ENCODE results near the gene OTP.
A peak's percentile ranks its signal among the peaks of the same experiment; 100 is the strongest.
"Not testable (repeated sequence)": the region's sequence is repeated elsewhere in the genome, so short reads cannot be mapped to it uniquely, and the experiment has no call there.

The OTP gene

GRCh38 chr5:77623203-77623740 is 15.2 kb downstream of the OTP start:
- no CpG with 5 or more reads among the region's 2 CpGs for WGBS (ENCODE audit: extremely low coverage, insufficient coverage, low lambda C conversion rate)
- no peak overlapping the region for H2AK5ac ChIP-seq (ENCODE audit: low read length)
- H3K56ac ChIP-seq (ENCODE audit: low read length): no peak overlapping the region
- H3K18ac ChIP-seq (ENCODE audit: low read length): no peak overlapping the region
- no peaks in the 10 kb centered on the region for H3K36me3 ChIP-seq (ENCODE audit: control insufficient read depth, insufficient read depth, low read length)
- no peak overlapping the region for H2BK15ac ChIP-seq (replicated peaks; ENCODE audit: low read depth)
- no peak overlapping the region for H3K23ac ChIP-seq (ENCODE audit: low read length)
- no peak overlapping the region for H4K5ac ChIP-seq (ENCODE audit: low read length)
- peaks cover 20% of the 10 kb centered on the region for H3K27me3 ChIP-seq (ENCODE audit: insufficient read depth, low read length, poor library complexity)
- H2BK5ac ChIP-seq (ENCODE audit: low read length): no peak overlapping the region
- no peaks in the 10 kb centered on the region for H3K79me1 ChIP-seq (ENCODE audit: low read length)
- no peak for DNase-seq
- H3K4ac ChIP-seq (ENCODE audit: low read depth, low read length): no peak overlapping the region
- no peak overlapping the region for H3K4me3 ChIP-seq (ENCODE audit: low read length)
- H3K9ac ChIP-seq (ENCODE audit: low read length): no peak overlapping the region
- H3K4me1 ChIP-seq (ENCODE audit: control insufficient read depth, low read depth, low read length): no peaks in the 10 kb centered on the region
- H3K79me2 ChIP-seq (ENCODE audit: control insufficient read depth, insufficient read depth, low read length): no peaks in the 10 kb centered on the region
- no peak overlapping the region for H3K27ac ChIP-seq (ENCODE audit: low read depth, low read length)
- H4K8ac ChIP-seq (ENCODE audit: low read depth, low read length): no peak overlapping the region
- no peak overlapping the region for H2BK120ac ChIP-seq (ENCODE audit: low read depth, low read length)
- H3K4me2 ChIP-seq (ENCODE audit: low read length): no peak overlapping the region

GRCh38 chr5:77621440-77621839 is 17.1 kb downstream of the OTP start:
- no peak overlapping the region for H3K9ac ChIP-seq (ENCODE audit: low read length)
- H2BK5ac ChIP-seq (ENCODE audit: low read length): no peak overlapping the region
- WGBS (ENCODE audit: extremely low coverage, insufficient coverage, low lambda C conversion rate): no CpG with 5 or more reads among the region's 5 CpGs

GRCh38 chr5:77620405-77620804 is 18.1 kb downstream of the OTP start:
- Histone ChIP-seq H3K79me1 (ENCODE audit: low read length) (no peaks in the 10 kb centered on the region), H3K27ac (ENCODE audit: low read depth, low read length) (no peak overlapping the region), H3K23ac (ENCODE audit: low read length) (no peak overlapping the region), H2BK15ac (replicated peaks; ENCODE audit: low read depth) (no peak overlapping the region), H3K56ac (ENCODE audit: low read length) (no peak overlapping the region), H4K8ac (ENCODE audit: low read depth, low read length) (no peak overlapping the region), H4K5ac (ENCODE audit: low read length) (no peak overlapping the region), H2AK5ac (ENCODE audit: low read length) (no peak overlapping the region), H2BK5ac (ENCODE audit: low read length) (no peak overlapping the region), H3K4me3 (ENCODE audit: low read length) (no peak overlapping the region), H3K9ac (ENCODE audit: low read length) (no peak overlapping the region), H3K4me1 (ENCODE audit: control insufficient read depth, low read depth, low read length) (no peaks in the 10 kb centered on the region), H3K36me3 (ENCODE audit: control insufficient read depth, insufficient read depth, low read length) (no peaks in the 10 kb centered on the region), H3K18ac (ENCODE audit: low read length) (no peak overlapping the region), H3K79me2 (ENCODE audit: control insufficient read depth, insufficient read depth, low read length) (no peaks in the 10 kb centered on the region), H3K4me2 (ENCODE audit: low read length) (no peak overlapping the region), H3K27me3 (ENCODE audit: insufficient read depth, low read length, poor library complexity) (peaks cover 9% of the 10 kb centered on the region), H2BK120ac (ENCODE audit: low read depth, low read length) (no peak overlapping the region), H3K4ac (ENCODE audit: low read depth, low read length) (no peak overlapping the region)
- WGBS (ENCODE audit: extremely low coverage, insufficient coverage, low lambda C conversion rate): no CpG with 5 or more reads among the region's 4 CpGs
- peak; percentile 97 for DNase-seq

More at GRCh38 chr5:77621440-77621839, 17.1 kb downstream of the OTP start:
- Histone ChIP-seq H3K4me1 (ENCODE audit: control insufficient read depth, low read depth, low read length) (no peaks in the 10 kb centered on the region), H3K4ac (ENCODE audit: low read depth, low read length) (no peak overlapping the region), H3K79me1 (ENCODE audit: low read length) (no peaks in the 10 kb centered on the region), H3K36me3 (ENCODE audit: control insufficient read depth, insufficient read depth, low read length) (no peaks in the 10 kb centered on the region), H4K8ac (ENCODE audit: low read depth, low read length) (no peak overlapping the region), H3K4me3 (ENCODE audit: low read length) (no peak overlapping the region), H3K79me2 (ENCODE audit: control insufficient read depth, insufficient read depth, low read length) (no peaks in the 10 kb centered on the region), H3K4me2 (ENCODE audit: low read length) (no peak overlapping the region), H2BK15ac (replicated peaks; ENCODE audit: low read depth) (no peak overlapping the region), H3K23ac (ENCODE audit: low read length) (no peak overlapping the region), H3K27ac (ENCODE audit: low read depth, low read length) (no peak overlapping the region), H3K27me3 (ENCODE audit: insufficient read depth, low read length, poor library complexity) (peaks cover 13% of the 10 kb centered on the region), H3K18ac (ENCODE audit: low read length) (no peak overlapping the region), H3K56ac (ENCODE audit: low read length) (no peak overlapping the region), H4K5ac (ENCODE audit: low read length) (no peak overlapping the region), H2BK120ac (ENCODE audit: low read depth, low read length) (no peak overlapping the region), H2AK5ac (ENCODE audit: low read length) (no peak overlapping the region)
- DNase-seq: no peak

- WGBS (ENCODE audit: extremely low coverage, insufficient coverage, low lambda C conversion rate): no CpG with 5 or more reads among the region's 2 CpGs
Measured at GRCh38 chr5:77616920-77617319, 21.6 kb downstream of the OTP start.

GRCh38 chr5:77608927-77609326 is 29.6 kb downstream of the OTP start:
- H3K27ac ChIP-seq (ENCODE audit: low read depth, low read length); H4K5ac ChIP-seq (ENCODE audit: low read length); H3K27me3 ChIP-seq (ENCODE audit: insufficient read depth, low read length, poor library complexity); H3K4ac ChIP-seq (ENCODE audit: low read depth, low read length); H3K9ac ChIP-seq (ENCODE audit: low read length); H3K79me2 ChIP-seq (ENCODE audit: control insufficient read depth, insufficient read depth, low read length); H2BK5ac ChIP-seq (ENCODE audit: low read length); H3K79me1 ChIP-seq (ENCODE audit: low read length); H3K4me1 ChIP-seq (ENCODE audit: control insufficient read depth, low read depth, low read length); DNase-seq; H2BK15ac ChIP-seq (replicated peaks; ENCODE audit: low read depth); H4K8ac ChIP-seq (ENCODE audit: low read depth, low read length); H3K18ac ChIP-seq (ENCODE audit: low read length); H3K23ac ChIP-seq (ENCODE audit: low read length); H3K36me3 ChIP-seq (ENCODE audit: control insufficient read depth, insufficient read depth, low read length); H3K4me3 ChIP-seq (ENCODE audit: low read length); H3K56ac ChIP-seq (ENCODE audit: low read length); H2AK5ac ChIP-seq (ENCODE audit: low read length); H3K4me2 ChIP-seq (ENCODE audit: low read length); H2BK120ac ChIP-seq (ENCODE audit: low read depth, low read length): not testable (repeated sequence)
- no CpG with 5 or more reads among the region's 15 CpGs for WGBS (ENCODE audit: extremely low coverage, insufficient coverage, low lambda C conversion rate)

More at GRCh38 chr5:77616920-77617319, 21.6 kb downstream of the OTP start:
- H3K4me1 ChIP-seq (ENCODE audit: control insufficient read depth, low read depth, low read length): no peaks in the 10 kb centered on the region
- no peak overlapping the region for H3K9ac ChIP-seq (ENCODE audit: low read length)
- H3K56ac ChIP-seq (ENCODE audit: low read length): no peak overlapping the region
- no peaks in the 10 kb centered on the region for H3K36me3 ChIP-seq (ENCODE audit: control insufficient read depth, insufficient read depth, low read length)
- H3K27ac ChIP-seq (ENCODE audit: low read depth, low read length): no peak overlapping the region
- no peak overlapping the region for H3K4ac ChIP-seq (ENCODE audit: low read depth, low read length)
- H3K79me1 ChIP-seq (ENCODE audit: low read length): no peaks in the 10 kb centered on the region
- H3K27me3 ChIP-seq (ENCODE audit: insufficient read depth, low read length, poor library complexity): no peaks in the 10 kb centered on the region
- H2AK5ac ChIP-seq (ENCODE audit: low read length): no peak overlapping the region
- H3K23ac ChIP-seq (ENCODE audit: low read length): no peak overlapping the region
- H4K5ac ChIP-seq (ENCODE audit: low read length): no peak overlapping the region
- no peak overlapping the region for H2BK15ac ChIP-seq (replicated peaks; ENCODE audit: low read depth)
- no peak overlapping the region for H4K8ac ChIP-seq (ENCODE audit: low read depth, low read length)
- H3K18ac ChIP-seq (ENCODE audit: low read length): no peak overlapping the region
- no peak overlapping the region for H3K4me2 ChIP-seq (ENCODE audit: low read length)
- no peak overlapping the region for H2BK5ac ChIP-seq (ENCODE audit: low read length)
- no peak overlapping the region for H2BK120ac ChIP-seq (ENCODE audit: low read depth, low read length)
- H3K4me3 ChIP-seq (ENCODE audit: low read length): no peak overlapping the region
- DNase-seq: no peak
- no peaks in the 10 kb centered on the region for H3K79me2 ChIP-seq (ENCODE audit: control insufficient read depth, insufficient read depth, low read length)

GRCh38 chr5:77607324-77607723 is 31.2 kb downstream of the OTP start:
- Histone ChIP-seq H2AK5ac (ENCODE audit: low read length) (no peak overlapping the region), H2BK15ac (replicated peaks; ENCODE audit: low read depth) (no peak overlapping the region), H3K79me2 (ENCODE audit: control insufficient read depth, insufficient read depth, low read length) (no peaks in the 10 kb centered on the region), H2BK120ac (ENCODE audit: low read depth, low read length) (no peak overlapping the region), H2BK5ac (ENCODE audit: low read length) (no peak overlapping the region), H4K5ac (ENCODE audit: low read length) (no peak overlapping the region), H3K36me3 (ENCODE audit: control insufficient read depth, insufficient read depth, low read length) (no peaks in the 10 kb centered on the region), H3K23ac (ENCODE audit: low read length) (no peak overlapping the region), H3K4me1 (ENCODE audit: control insufficient read depth, low read depth, low read length) (no peaks in the 10 kb centered on the region), H3K18ac (ENCODE audit: low read length) (no peak overlapping the region), H3K79me1 (ENCODE audit: low read length) (no peaks in the 10 kb centered on the region), H3K4ac (ENCODE audit: low read depth, low read length) (no peak overlapping the region), H3K27ac (ENCODE audit: low read depth, low read length) (no peak overlapping the region), H4K8ac (ENCODE audit: low read depth, low read length) (no peak overlapping the region), H3K4me3 (ENCODE audit: low read length) (no peak overlapping the region), H3K9ac (ENCODE audit: low read length) (no peak overlapping the region), H3K27me3 (ENCODE audit: insufficient read depth, low read length, poor library complexity) (no peaks in the 10 kb centered on the region), H3K56ac (ENCODE audit: low read length) (no peak overlapping the region), H3K4me2 (ENCODE audit: low read length) (no peak overlapping the region)
- DNase-seq: no peak
- no CpG with 5 or more reads among the region's 1 CpG for WGBS (ENCODE audit: extremely low coverage, insufficient coverage, low lambda C conversion rate)

Measured in mesendoderm (in vitro differentiated cells).